ENCODE measurements around the gene HMX3.

HMX3 gene

GRCh38 chr10:123134343-123134914 lies 1.3 kb upstream of the HMX3 start:
- no peak for DNase-seq (ENCODE audit: low spot score)

- DNase-seq (ENCODE audit: low spot score): no peak
Measured at GRCh38 chr10:123134915-123135414, 805 bp upstream of the HMX3 start.

- DNase-seq (ENCODE audit: low spot score): no peak
Measured at GRCh38 chr10:123136221-123136805, 543 bp downstream of the HMX3 start.

DNA sequence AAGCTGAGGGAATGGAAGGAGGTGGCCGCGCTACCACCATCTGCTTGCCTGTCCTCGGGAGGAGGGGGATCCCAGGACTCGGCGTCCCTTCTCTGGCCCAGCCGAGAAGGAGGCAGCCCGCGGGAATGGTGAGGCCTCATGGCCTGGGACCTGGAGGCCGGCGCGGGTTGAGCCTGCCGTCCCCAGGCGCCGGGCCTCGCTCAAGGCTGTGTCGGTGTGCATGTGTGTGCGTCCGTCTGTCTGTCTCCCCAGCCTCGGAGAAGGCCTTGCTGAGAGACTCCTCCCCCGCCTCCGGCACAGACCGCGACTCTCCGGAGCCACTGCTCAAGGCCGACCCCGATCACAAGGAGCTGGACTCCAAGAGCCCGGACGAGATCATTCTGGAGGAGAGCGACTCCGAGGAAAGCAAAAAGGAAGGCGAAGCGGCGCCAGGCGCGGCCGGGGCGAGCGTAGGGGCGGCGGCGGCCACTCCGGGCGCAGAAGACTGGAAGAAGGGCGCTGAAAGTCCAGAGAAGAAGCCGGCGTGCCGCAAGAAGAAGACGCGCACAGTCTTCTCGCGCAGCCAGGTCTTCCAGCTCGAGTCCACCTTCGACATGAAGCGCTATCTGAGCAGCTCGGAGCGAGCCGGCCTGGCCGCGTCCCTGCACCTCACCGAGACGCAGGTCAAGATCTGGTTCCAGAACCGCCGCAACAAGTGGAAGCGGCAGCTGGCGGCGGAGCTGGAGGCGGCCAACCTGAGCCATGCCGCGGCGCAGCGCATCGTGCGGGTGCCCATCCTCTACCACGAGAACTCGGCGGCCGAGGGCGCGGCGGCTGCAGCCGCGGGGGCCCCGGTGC lies 1.3 kb downstream of the HMX3 start:
- DNase-seq (ENCODE audit: low spot score): no peak

GRCh38 chr10:123139165-123139520 lies 3.4 kb downstream of the HMX3 start:
- no peak for DNase-seq (ENCODE audit: low spot score)

- no peak for DNase-seq (ENCODE audit: low spot score)
Measured at GRCh38 chr10:123139521-123140163, 3.9 kb downstream of the HMX3 start.

DNA sequence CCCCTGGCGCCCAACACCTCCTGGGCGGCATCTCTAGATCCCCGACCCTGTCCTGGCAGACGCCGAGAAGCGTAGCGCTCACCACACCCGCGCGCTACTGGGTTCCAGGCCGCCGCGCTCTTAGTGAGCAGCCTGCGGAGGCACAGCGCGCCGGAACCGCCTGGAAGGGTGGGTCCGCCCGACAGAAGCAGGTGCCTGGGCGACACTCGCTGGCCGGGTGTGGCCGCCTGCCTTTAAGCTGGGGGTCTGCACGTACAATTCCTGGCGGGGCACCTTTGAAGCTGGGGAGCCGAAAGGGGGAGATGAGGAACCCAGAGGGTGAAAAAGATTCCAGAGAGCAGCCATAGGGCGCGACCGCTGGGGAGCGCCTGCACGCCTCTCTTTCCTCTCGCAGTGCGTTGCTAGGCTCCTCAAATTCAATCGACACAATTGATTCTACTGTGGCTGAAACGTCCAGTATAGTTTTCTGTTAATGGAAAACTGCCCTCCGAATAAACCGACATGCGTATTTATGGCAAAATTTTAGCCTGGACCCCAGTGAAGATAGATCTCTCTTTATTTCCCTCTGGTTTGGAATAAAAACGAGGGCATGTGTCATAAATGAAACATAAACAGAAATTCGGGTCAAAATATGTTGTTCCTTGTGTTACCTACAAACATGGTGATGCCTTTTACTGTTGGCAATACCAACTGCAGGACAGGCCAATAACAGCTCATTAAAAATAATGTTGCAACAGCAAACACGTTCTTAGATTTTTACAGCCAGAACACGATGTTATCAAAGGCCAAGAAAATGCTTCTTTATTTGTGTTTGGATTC lies 4.6 kb downstream of the HMX3 start:
- no peak for DNase-seq (ENCODE audit: low spot score)

GRCh38 chr10:123140983-123141390 lies 5.2 kb downstream of the HMX3 start:
- no peak for DNase-seq (ENCODE audit: low spot score)

DNA sequence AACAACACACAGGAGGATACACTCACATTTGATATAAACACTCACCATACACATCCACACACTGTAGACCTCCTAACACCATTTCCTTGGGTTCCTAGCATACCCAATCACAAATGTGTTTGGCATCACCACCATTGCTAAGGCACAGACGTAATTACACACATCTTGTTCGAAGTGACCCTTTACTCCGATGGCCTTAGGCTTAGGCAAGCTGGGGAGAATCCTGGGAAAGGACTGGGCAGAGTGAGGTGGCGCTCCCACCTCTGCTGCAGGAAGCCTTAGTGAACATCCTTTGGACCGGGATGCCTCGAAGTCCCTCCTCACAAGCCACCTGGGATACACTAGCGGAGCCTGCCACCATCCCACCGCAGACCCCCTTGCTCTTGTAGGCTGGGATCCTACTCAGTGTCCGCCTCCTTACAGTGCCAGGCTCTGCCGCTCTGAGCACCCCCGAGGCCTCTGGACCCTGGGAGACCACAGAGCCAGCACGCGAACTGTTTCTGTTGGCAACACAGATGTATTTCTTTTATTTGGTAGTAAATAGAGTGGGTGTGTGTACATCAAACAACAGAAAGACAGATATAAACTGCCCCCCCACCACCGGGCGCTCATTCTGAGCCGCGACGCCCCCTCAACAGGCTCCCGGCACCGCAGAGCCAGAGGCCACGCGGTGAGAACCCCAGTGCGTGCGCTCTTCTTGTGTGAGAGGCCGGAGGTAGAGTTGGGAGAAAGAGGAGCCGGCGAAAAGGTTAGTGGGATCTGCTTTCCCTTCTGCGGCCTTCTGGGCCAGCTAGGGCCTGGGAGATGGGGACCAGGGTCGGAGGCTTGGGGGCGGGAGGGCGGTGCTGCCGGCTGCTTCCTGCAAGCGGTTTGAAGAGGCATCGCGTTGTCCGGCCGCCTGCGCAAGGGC lies 6.3 kb downstream of the HMX3 start:
- no peak for DNase-seq (ENCODE audit: low spot score)

GRCh38 chr10:123142701-123143161 lies 7.0 kb downstream of the HMX3 start:
- DNase-seq (ENCODE audit: low spot score): no peak

- DNase-seq (ENCODE audit: low spot score): no peak
Measured at GRCh38 chr10:123143162-123143824, 7.5 kb downstream of the HMX3 start.

GRCh38 chr10:123143825-123144168 lies 8.0 kb downstream of the HMX3 start:
- DNase-seq (ENCODE audit: low spot score): no peak

DNA sequence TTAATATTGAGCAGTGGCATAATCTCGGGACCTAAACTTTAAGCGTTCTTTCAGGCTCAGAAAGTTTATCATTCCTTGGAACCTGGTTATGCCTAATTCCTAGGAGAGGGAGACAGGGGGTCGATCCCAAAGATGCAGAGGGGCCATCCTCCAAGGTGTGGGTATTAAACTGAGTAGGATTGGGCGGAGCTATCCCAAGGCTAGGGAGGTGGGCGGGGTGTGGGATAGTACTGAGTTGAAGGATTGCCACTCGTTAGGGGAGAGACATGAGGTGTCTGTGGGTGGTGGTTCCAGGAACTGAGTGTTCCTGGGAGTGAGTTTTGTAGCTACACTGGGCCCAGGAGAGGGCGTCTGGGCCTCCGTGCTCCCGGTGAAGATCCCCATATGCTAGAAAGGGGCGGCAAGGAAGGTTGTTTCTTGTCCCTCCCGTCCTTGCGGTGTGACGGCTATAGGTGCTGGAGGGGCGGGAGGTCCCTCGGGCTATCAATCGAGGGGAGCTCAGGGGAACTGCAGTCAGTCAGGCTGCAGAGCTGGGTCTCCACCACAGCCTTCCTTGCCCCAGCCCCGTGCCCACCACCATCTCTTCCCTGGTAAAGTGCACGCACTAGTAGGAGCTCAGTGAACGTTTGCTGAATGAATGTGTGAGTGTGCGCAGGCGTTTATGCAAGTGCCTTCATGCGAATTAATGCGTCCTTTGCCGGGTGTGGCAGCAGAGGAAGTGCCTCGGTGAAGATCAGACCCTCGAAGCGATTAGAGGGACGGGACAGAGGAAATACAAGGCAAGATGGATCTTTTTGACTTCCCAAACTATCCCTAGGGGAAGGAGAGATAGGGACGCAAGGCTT lies 9.1 kb downstream of the HMX3 start:
- DNase-seq (ENCODE audit: low spot score): no peak

GRCh38 chr10:123145542-123146012 lies 9.8 kb downstream of the HMX3 start:
- DNase-seq (ENCODE audit: low spot score): no peak

DNA sequence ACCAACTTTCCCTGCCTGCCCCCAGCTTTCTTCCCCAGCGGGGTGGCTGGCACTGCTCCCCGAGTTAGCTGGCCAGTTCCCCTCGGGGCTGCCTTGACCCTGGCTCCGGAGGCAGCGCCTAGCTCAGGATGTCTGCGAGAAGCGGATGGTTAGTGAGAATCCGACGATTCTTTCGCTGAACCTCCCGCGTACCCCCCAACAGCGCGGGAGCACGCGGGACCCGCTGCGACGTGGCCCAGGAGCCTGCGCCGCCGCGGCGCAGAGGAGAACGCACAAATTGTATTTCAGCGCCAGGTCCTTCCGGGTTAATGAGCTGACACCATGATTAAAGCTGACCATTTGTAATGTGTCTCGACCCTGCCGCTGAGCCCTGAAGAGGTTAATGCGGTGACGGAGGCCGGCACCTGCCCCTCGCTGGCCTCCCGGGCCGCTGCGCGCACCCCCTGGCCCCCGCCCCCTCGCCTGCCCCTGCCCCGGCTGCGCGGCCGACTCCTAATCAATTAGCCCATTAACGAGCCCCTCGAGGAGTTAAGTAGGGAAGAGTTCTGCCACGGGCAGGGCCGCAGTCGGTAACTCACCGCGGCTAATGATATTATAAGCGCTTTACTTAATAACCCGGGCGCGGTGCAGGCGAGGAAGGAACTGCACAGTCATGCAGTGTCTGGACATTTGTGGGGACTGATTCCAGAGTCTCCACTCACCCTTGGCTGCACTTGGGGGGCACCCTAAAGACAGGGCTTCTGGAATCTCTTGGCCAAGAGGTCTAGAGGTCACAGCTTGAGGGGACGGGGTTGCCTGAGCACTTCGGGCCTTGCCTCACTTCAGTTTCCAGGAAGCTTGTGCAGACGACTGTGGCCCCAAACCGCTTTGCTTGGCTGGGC lies 10.5 kb downstream of the HMX3 start:
- DNase-seq (ENCODE audit: low spot score): no peak

GRCh38 chr10:123146894-123147634 lies 11.3 kb downstream of the HMX3 start:
- DNase-seq (ENCODE audit: low spot score): no peak

GRCh38 chr10:123147635-123148413 lies 12.1 kb downstream of the HMX3 start, which contains the start of gene HMX2:
Gene HMX2, plus strand, starts transcription at chr10:123148136. Its CDS starts 243 bp downstream, at chr10:123148379.
- no peak for DNase-seq (ENCODE audit: low spot score)

Measured in globus pallidus (tissue), 1 donor.